ENCODE data around the gene MTCL1.

DNA sequence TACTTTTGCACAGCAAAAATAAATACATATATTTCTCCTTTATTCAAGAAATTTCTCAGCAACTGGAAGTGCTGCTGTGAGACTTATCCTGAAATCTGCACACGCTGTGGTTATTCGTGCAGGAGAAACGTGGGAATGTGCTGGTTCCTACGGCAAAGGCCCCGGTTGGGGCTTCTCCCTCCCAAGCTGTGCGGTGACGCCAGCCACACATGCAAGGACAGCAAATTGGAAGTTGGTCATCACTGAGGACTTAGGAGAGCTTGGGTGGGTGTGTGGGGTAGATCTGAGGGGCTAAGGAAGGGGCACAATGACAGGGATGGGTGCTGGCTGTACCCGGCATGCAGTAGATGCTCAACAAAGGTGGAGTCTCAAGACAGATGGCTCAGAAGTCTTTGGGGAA is 16.5 kb upstream of the MTCL1 start:
- no peak for TF ChIP-seq RNF2 (IDR thresholded peaks at IDR 0.05)
- TF ChIP-seq PCBP2 (IDR thresholded peaks at IDR 0.05; ENCODE audit: low read depth, low read length, poor library complexity, severe bottlenecking) = no peak
- TF ChIP-seq RFX5 (IDR thresholded peaks at IDR 0.05; ENCODE audit: low read depth, low read length) = no peak
- no peak for TF ChIP-seq ZNF75A (CRISPR knock-in tag; IDR thresholded peaks at IDR 0.05)
- no peak for TF ChIP-seq GTF2A2 (tag; IDR thresholded peaks at IDR 0.05)
- no peak for TF ChIP-seq ZBTB7A (IDR thresholded peaks at IDR 0.05; ENCODE audit: borderline replicate concordance, control insufficient read depth, low read depth, low read length)
- TF ChIP-seq POLR2A (conservative IDR thresholded peaks at IDR 0.05) = no peak
- TF ChIP-seq NFIC (IDR thresholded peaks at IDR 0.05) = no peak
- TF ChIP-seq SIN3A (IDR thresholded peaks at IDR 0.05; ENCODE audit: borderline replicate concordance in 2 of 2, control insufficient read depth in 1 of 2, low read depth in 2 of 2, low read length in 2 of 2) = no peak
- TF ChIP-seq EP300 (IDR thresholded peaks at IDR 0.05; ENCODE audit: low read length) = no peak
- TF ChIP-seq ZNF140 (CRISPR knock-in tag; IDR thresholded peaks at IDR 0.05) = no peak
- TF ChIP-seq, protein P1, sequence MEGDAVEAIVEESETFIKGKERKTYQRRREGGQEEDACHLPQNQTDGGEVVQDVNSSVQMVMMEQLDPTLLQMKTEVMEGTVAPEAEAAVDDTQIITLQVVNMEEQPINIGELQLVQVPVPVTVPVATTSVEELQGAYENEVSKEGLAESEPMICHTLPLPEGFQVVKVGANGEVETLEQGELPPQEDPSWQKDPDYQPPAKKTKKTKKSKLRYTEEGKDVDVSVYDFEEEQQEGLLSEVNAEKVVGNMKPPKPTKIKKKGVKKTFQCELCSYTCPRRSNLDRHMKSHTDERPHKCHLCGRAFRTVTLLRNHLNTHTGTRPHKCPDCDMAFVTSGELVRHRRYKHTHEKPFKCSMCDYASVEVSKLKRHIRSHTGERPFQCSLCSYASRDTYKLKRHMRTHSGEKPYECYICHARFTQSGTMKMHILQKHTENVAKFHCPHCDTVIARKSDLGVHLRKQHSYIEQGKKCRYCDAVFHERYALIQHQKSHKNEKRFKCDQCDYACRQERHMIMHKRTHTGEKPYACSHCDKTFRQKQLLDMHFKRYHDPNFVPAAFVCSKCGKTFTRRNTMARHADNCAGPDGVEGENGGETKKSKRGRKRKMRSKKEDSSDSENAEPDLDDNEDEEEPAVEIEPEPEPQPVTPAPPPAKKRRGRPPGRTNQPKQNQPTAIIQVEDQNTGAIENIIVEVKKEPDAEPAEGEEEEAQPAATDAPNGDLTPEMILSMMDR (IDR thresholded peaks at IDR 0.05 in 2 of 3, conservative IDR thresholded peaks at IDR 0.05 in 1 of 3; ENCODE audit: insufficient read depth in 2 of 3, low read depth in 1 of 3, low read length in 3 of 3) = no peak
- TF ChIP-seq U2AF2 (optimal IDR thresholded peaks at IDR 0.05; ENCODE audit: low read depth, low read length) = no peak
- no peak for TF ChIP-seq CBFB (CRISPR knock-in tag; IDR thresholded peaks at IDR 0.05)

Measured in K562 (cell line).